Nephron (organoid): Measurements from ENCODE around the gene RNF144B.
A peak's percentile ranks its signal among the peaks of the same experiment; 100 is the strongest.

Experiments
- H3K27ac Mint-ChIP-seq, 3 experiments: 2 replicates each; pipeline ENCODE4 v1.8.0; 2020; ENCODE audit warnings: mixed read lengths in 3 of 3, mild to moderate bottlenecking in 2 of 3, moderate library complexity in 1 of 3
- H3K27me3 Mint-ChIP-seq: 2 replicates; pipeline ENCODE4 v1.8.0; 2021; ENCODE audit warnings: low read depth, mild to moderate bottlenecking, moderate library complexity, mixed read lengths
- H3K36me3 Mint-ChIP-seq: 2 replicates; pipeline ENCODE4 v1.8.0; 2020; ENCODE audit warnings: low read depth, mixed read lengths
- H3K4me1 Mint-ChIP-seq: 2 replicates; pipeline ENCODE4 v1.8.0; 2020; ENCODE audit warnings: mixed read lengths
- H3K4me3 Mint-ChIP-seq, 3 experiments: 2 replicates each; pipeline ENCODE4 v1.8.0; 2020; ENCODE audit warnings: mild to moderate bottlenecking in 3 of 3, mixed read lengths in 3 of 3, moderate library complexity in 2 of 3
- H3K9me3 Mint-ChIP-seq: 2 replicates; pipeline ENCODE4 v1.8.0; 2020; ENCODE audit warnings: mixed read lengths
- CTCF ChIP-seq, 3 experiments: fragments of 200-600 bp; sonication (generic); IDR thresholded peaks; one replicate each; pipeline ENCODE4 v1.5.0; 2021; ENCODE audit warnings: antibody characterized with exemption in 3 of 3; ENCODE audit not compliant: unreplicated experiment in 3 of 3

Gene RNF144B

GRCh38 chr6:18431581-18431980, 44.4 kb downstream of the RNF144B start:
- no peaks in the 10 kb centered on the region for H3K9me3 Mint-ChIP-seq
- H3K4me1 Mint-ChIP-seq, result no peaks in the 10 kb centered on the region
- peaks cover 5% of the 10 kb centered on the region for H3K27me3 Mint-ChIP-seq
- no peak overlapping the region for H3K27ac Mint-ChIP-seq
- no peaks in the 10 kb centered on the region for H3K36me3 Mint-ChIP-seq
- no peak for TF ChIP-seq CTCF (IDR thresholded peaks at IDR 0.05; ENCODE audit: unreplicated experiment in 3 of 3)
- H3K4me3 Mint-ChIP-seq, result no peak overlapping the region

GRCh38 chr6:18432180-18432579, 45.0 kb downstream of the RNF144B start:
- Mint-ChIP-seq H3K4me1 (no peaks in the 10 kb centered on the region), H3K27ac (no peak overlapping the region), H3K27me3 (peaks cover 5% of the 10 kb centered on the region), H3K4me3 (no peak overlapping the region), H3K36me3 (no peaks in the 10 kb centered on the region), H3K9me3 (no peaks in the 10 kb centered on the region)
- TF ChIP-seq CTCF (IDR thresholded peaks at IDR 0.05; ENCODE audit: unreplicated experiment in 3 of 3), result no peak

GRCh38 chr6:18432619-18433018, 45.5 kb downstream of the RNF144B start:
- TF ChIP-seq CTCF (IDR thresholded peaks at IDR 0.05; ENCODE audit: unreplicated experiment in 3 of 3), result no peak
- H3K4me3 Mint-ChIP-seq, result no peak overlapping the region
- peak overlapping the region in 1 of 3 experiments; percentile 25 for H3K27ac Mint-ChIP-seq
- no peaks in the 10 kb centered on the region for H3K9me3 Mint-ChIP-seq
- no peaks in the 10 kb centered on the region for H3K36me3 Mint-ChIP-seq
- peaks cover 5% of the 10 kb centered on the region for H3K27me3 Mint-ChIP-seq
- H3K4me1 Mint-ChIP-seq, result no peaks in the 10 kb centered on the region

GRCh38 chr6:18433059-18433458, 45.9 kb downstream of the RNF144B start:
- Mint-ChIP-seq H3K36me3 (no peaks in the 10 kb centered on the region), H3K9me3 (no peaks in the 10 kb centered on the region), H3K27ac (peak overlapping the region in 1 of 3 experiments; percentile 25), H3K4me3 (no peak overlapping the region), H3K27me3 (peaks cover 5% of the 10 kb centered on the region), H3K4me1 (no peaks in the 10 kb centered on the region)
- no peak for TF ChIP-seq CTCF (IDR thresholded peaks at IDR 0.05; ENCODE audit: unreplicated experiment in 3 of 3)

GRCh38 chr6:18436341-18436740, 49.2 kb downstream of the RNF144B start:
- TF ChIP-seq CTCF (IDR thresholded peaks at IDR 0.05; ENCODE audit: unreplicated experiment in 3 of 3), result no peak
- no peaks in the 10 kb centered on the region for H3K36me3 Mint-ChIP-seq
- H3K9me3 Mint-ChIP-seq, result no peaks in the 10 kb centered on the region
- no peak overlapping the region for H3K27ac Mint-ChIP-seq
- no peak overlapping the region for H3K4me3 Mint-ChIP-seq
- peaks cover 5% of the 10 kb centered on the region for H3K27me3 Mint-ChIP-seq
- H3K4me1 Mint-ChIP-seq, result no peaks in the 10 kb centered on the region

GRCh38 chr6:18439581-18439980, 52.4 kb downstream of the RNF144B start:
- H3K27me3 Mint-ChIP-seq, result no peaks in the 10 kb centered on the region
- no peaks in the 10 kb centered on the region for H3K36me3 Mint-ChIP-seq
- no peak overlapping the region for H3K27ac Mint-ChIP-seq
- TF ChIP-seq CTCF (IDR thresholded peaks at IDR 0.05; ENCODE audit: unreplicated experiment in 3 of 3), result no peak
- no peaks in the 10 kb centered on the region for H3K4me1 Mint-ChIP-seq
- H3K4me3 Mint-ChIP-seq, result no peak overlapping the region
- no peaks in the 10 kb centered on the region for H3K9me3 Mint-ChIP-seq
